ENCODE data around the gene FHL1. TPM values are rescaled to one million over a fixed set of nuclear protein-coding genes. Genes with fewer than 3 reads are reported as not detected.

Gene FHL1
- polyA plus RNA-seq, 3 donors = 0.75 to 4.0 (median 0.98) TPM

- DNase-seq = peak in 1 of 3 donors; percentile 14
- WGBS (ENCODE audit: insufficient coverage) = no CpG with 5 or more reads among the region's 4 CpGs
These were observed 112.2 kb downstream of the FHL1 start for GRCh38 chrX:136259543-136259942.

GRCh38 chrX:136260776-136261175 lies 113.4 kb downstream of the FHL1 start:
- Mint-ChIP-seq H3K36me3 (no peaks in the 10 kb centered on the region), H3K4me3 (no peak overlapping the region), H3K27ac (peak overlapping the region in 1 of 7 donors; percentile 46), H3K4me1 (peaks cover 6% of the 10 kb centered on the region), H3K9me3 (peaks cover 0 to 1% (median 0%) of the 10 kb centered on the region in 7 donors), H3K27me3 (ENCODE audit: low read depth in 3 of 3) (peaks cover 0 to 9% (median 1%) of the 10 kb centered on the region in 3 donors)
- H3K36me3 ChIP-seq (replicated peaks in 1 of 2; ENCODE audit: control insufficient read depth in 1 of 2, insufficient read depth in 2 of 2, low read length in 2 of 2) = no peaks in the 10 kb centered on the region
- no peaks in the 10 kb centered on the region for H3K4me1 ChIP-seq (ENCODE audit: control insufficient read depth in 1 of 2, insufficient read depth in 2 of 2, low read length in 2 of 2)
- H4K20me1 ChIP-seq (ENCODE audit: insufficient read depth, low read length) = no peaks in the 10 kb centered on the region
- H3K79me2 ChIP-seq (ENCODE audit: insufficient read depth, low read length) = no peaks in the 10 kb centered on the region
- no peak overlapping the region for H3K27ac ChIP-seq (ENCODE audit: low read depth in 1 of 2, low read length in 2 of 2)
- no peaks in the 10 kb centered on the region for H3K27me3 ChIP-seq (ENCODE audit: control insufficient read depth in 2 of 2, insufficient read depth in 2 of 2, low read length in 2 of 2)
- no peaks in the 10 kb centered on the region for H3K9me3 ChIP-seq (replicated peaks in 1 of 2; ENCODE audit: control insufficient read depth in 1 of 2, insufficient read depth in 1 of 2, low read length in 2 of 2)
- no peak overlapping the region for H3K4me3 ChIP-seq (replicated peaks in 1 of 3; ENCODE audit: low read depth in 2 of 3, low read length in 3 of 3)
- no peak overlapping the region for H3K4me2 ChIP-seq (replicated peaks; ENCODE audit: extremely low read depth, low read length, poor library complexity, severe bottlenecking)
- no peak for DNase-seq
- no peak for TF ChIP-seq CTCF (IDR thresholded peaks at IDR 0.05)
- H2AFZ ChIP-seq (ENCODE audit: insufficient read depth, low read depth, low read length, poor library complexity, severe bottlenecking) = no peak overlapping the region
- intact Hi-C loops (cut with micrococcal nuclease) = no loop called here
- no peak overlapping the region for H3K9ac ChIP-seq (ENCODE audit: insufficient read depth, low read length, poor library complexity, severe bottlenecking)

More at GRCh38 chrX:136259543-136259942, 112.2 kb downstream of the FHL1 start:
- no peak for TF ChIP-seq CTCF (IDR thresholded peaks at IDR 0.05)
- H3K4me1 ChIP-seq (ENCODE audit: control insufficient read depth in 1 of 2, insufficient read depth in 2 of 2, low read length in 2 of 2) = no peaks in the 10 kb centered on the region
- H3K4me2 ChIP-seq (replicated peaks; ENCODE audit: extremely low read depth, low read length, poor library complexity, severe bottlenecking) = no peak overlapping the region
- H3K27me3 ChIP-seq (ENCODE audit: control insufficient read depth in 2 of 2, insufficient read depth in 2 of 2, low read length in 2 of 2) = no peaks in the 10 kb centered on the region
- H2AFZ ChIP-seq (ENCODE audit: insufficient read depth, low read depth, low read length, poor library complexity, severe bottlenecking) = no peak overlapping the region
- Mint-ChIP-seq H3K27me3 (ENCODE audit: low read depth in 3 of 3) (peaks cover 0 to 9% (median 1%) of the 10 kb centered on the region in 3 donors), H3K36me3 (no peaks in the 10 kb centered on the region), H3K4me1 (peaks cover 6% of the 10 kb centered on the region), H3K4me3 (no peak overlapping the region), H3K9me3 (peaks cover 0 to 1% (median 0%) of the 10 kb centered on the region in 7 donors), H3K27ac (peak overlapping the region in 1 of 7 donors; percentile 78)
- no peaks in the 10 kb centered on the region for H3K9me3 ChIP-seq (replicated peaks in 1 of 2; ENCODE audit: control insufficient read depth in 1 of 2, insufficient read depth in 1 of 2, low read length in 2 of 2)
- intact Hi-C loops (cut with micrococcal nuclease) = no loop called here
- no peaks in the 10 kb centered on the region for H4K20me1 ChIP-seq (ENCODE audit: insufficient read depth, low read length)
- no peak overlapping the region for H3K9ac ChIP-seq (ENCODE audit: insufficient read depth, low read length, poor library complexity, severe bottlenecking)
- H3K4me3 ChIP-seq (replicated peaks in 1 of 3; ENCODE audit: low read depth in 2 of 3, low read length in 3 of 3) = no peak overlapping the region
- no peak overlapping the region for H3K27ac ChIP-seq (ENCODE audit: low read depth in 1 of 2, low read length in 2 of 2)
- H3K36me3 ChIP-seq (replicated peaks in 1 of 2; ENCODE audit: control insufficient read depth in 1 of 2, insufficient read depth in 2 of 2, low read length in 2 of 2) = no peaks in the 10 kb centered on the region
- no peaks in the 10 kb centered on the region for H3K79me2 ChIP-seq (ENCODE audit: insufficient read depth, low read length)

Small RNA genes within 50 kb of the gene (small RNA-seq; reads per million reads assigned to genes)
- not detected for gene RF01210 (ENCODE audit: insufficient read length, low read depth)

Other genes with a start within 250 kb of the FHL1 start
- 10 to 100 TPM; 11.7 to 14.2 (median 11.8) TPM for gene MMGT1, start 173.5 kb upstream of the FHL1 start, polyA plus RNA-seq
- 10 to 100 TPM in 2 of 3 donors, 1 to 10 TPM in 1; 5.8 to 15.7 (median 14.2) TPM for gene SLC9A6, start 162.1 kb upstream of the FHL1 start, polyA plus RNA-seq
- gene MAP7D3, start 103.9 kb downstream of the FHL1 start, polyA plus RNA-seq = 1 to 10 TPM; 1.8 to 3.4 (median 2.9) TPM
- gene ADGRG4, start 153.4 kb downstream of the FHL1 start, polyA plus RNA-seq = not detected

Data from CD14-positive monocyte (primary cell).